Suprapubic skin (tissue), 3 donors: ENCODE data around the gene SLC25A47.

ENCODE experiments used
- CTCF ChIP-seq, 2 donors: fragments of 200-600 bp in 1 of 2; fragments of 450-650 bp in 1 of 2; sonication (generic) in 1 of 2; IDR thresholded peaks; one replicate each; pipeline ENCODE4 v1.5.1; 2016 to 2019; ENCODE audit warnings: antibody characterized with exemption in 2 of 2, mild to moderate bottlenecking in 1 of 2, moderate library complexity in 1 of 2
- EP300 ChIP-seq: sonication (generic); formaldehyde crosslinking; IDR thresholded peaks from one replicate; pipeline ENCODE4 v1.6.1; 2017; ENCODE audit warnings: antibody characterized with exemption

DNA sequence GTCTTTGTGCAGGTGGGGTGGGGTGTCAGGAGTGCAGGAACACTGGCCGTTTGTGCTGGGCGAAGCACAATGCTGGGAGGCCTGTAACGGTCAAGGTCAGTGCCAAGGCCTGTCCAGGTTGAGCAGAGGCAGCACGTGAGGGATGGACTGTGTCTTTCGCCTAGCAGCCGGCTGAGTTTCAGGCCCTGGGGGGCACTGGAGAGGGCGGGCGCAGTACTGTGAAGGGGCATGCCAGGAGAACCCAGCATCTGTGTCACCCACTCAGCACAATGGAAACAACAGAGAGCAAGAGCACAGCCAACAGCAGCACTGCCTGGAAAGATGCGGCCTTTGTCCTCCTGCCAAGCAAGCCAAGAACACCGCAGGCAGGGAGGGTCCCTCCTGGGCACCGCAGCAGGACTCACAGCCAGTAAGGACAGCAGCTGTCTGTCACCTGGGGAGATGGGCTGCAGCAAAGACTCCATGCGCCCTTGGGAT is 25.2 kb downstream of the SLC25A47 start:
- TF ChIP-seq EP300 (no peak), CTCF (IDR thresholded peaks at IDR 0.05) (no peak)
